Muscle layer of colon (tissue), 2 donors: Measurements from ENCODE around the gene FBLN5.
"Not testable (repeated sequence)": the region's sequence is repeated elsewhere in the genome, so short reads cannot be mapped to it uniquely, and the experiment has no call there.

Experiments used
- H3K27ac ChIP-seq: one replicate; pipeline ENCODE4 v1.7.0; 2013; ENCODE audit warnings: low read depth, mild to moderate bottlenecking, low read length, moderate library complexity
- H3K27me3 ChIP-seq, 2 donors: one replicate each; pipeline ENCODE4 v1.7.0; 2013; ENCODE audit warnings: low read length in 2 of 2, mild to moderate bottlenecking in 2 of 2; ENCODE audit not compliant: insufficient read depth in 2 of 2, control insufficient read depth in 1 of 2
- H3K36me3 ChIP-seq: one replicate; pipeline ENCODE4 v1.7.0; 2013; ENCODE audit warnings: mild to moderate bottlenecking, low read length; ENCODE audit not compliant: insufficient read depth
- H3K4me1 ChIP-seq: one replicate; pipeline ENCODE4 v1.7.0; 2013; ENCODE audit warnings: mild to moderate bottlenecking, low read length; ENCODE audit not compliant: insufficient read depth
- H3K4me3 ChIP-seq, 2 donors: one replicate each; pipeline ENCODE4 v1.7.0; 2013; ENCODE audit warnings: low read length in 2 of 2, low read depth in 1 of 2, mild to moderate bottlenecking in 1 of 2, moderate library complexity in 1 of 2
- H3K9ac ChIP-seq: one replicate; pipeline ENCODE4 v1.7.0; 2013; ENCODE audit warnings: low read length
- H3K9me3 ChIP-seq: one replicate; pipeline ENCODE4 v1.7.0; 2013; ENCODE audit warnings: mild to moderate bottlenecking, low read length
- donor health status: abdominal sarcoma.
- donor health status: Adenocarcinoma of cecum.

The FBLN5 gene

DNA sequence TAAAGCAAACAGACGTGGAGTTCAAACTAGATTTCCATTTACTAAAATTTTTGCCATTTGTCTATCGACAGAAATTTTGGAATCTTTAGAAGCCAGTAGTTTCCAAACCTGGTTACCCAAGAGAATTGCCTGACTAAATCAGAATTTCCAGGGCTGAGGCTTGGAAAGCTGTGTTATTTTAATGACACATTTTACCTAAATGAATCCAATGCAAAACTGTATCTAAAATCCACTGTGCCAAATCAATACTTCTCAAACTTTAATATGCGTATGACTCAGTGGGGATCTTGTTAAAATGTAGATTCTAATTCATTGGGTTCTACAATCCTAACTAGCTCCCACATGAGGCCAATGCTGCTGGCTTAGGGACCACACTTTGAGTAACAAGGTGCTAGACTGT, 45.2 kb downstream of the FBLN5 start:
- no peak overlapping the region for H3K9ac ChIP-seq
- H3K36me3 ChIP-seq = no peaks in the 10 kb centered on the region
- H3K4me3 ChIP-seq = no peak overlapping the region
- no peaks in the 10 kb centered on the region for H3K9me3 ChIP-seq
- peaks cover 38% of the 10 kb centered on the region for H3K4me1 ChIP-seq
- H3K27me3 ChIP-seq = no peaks in the 10 kb centered on the region
- no peak overlapping the region for H3K27ac ChIP-seq

DNA sequence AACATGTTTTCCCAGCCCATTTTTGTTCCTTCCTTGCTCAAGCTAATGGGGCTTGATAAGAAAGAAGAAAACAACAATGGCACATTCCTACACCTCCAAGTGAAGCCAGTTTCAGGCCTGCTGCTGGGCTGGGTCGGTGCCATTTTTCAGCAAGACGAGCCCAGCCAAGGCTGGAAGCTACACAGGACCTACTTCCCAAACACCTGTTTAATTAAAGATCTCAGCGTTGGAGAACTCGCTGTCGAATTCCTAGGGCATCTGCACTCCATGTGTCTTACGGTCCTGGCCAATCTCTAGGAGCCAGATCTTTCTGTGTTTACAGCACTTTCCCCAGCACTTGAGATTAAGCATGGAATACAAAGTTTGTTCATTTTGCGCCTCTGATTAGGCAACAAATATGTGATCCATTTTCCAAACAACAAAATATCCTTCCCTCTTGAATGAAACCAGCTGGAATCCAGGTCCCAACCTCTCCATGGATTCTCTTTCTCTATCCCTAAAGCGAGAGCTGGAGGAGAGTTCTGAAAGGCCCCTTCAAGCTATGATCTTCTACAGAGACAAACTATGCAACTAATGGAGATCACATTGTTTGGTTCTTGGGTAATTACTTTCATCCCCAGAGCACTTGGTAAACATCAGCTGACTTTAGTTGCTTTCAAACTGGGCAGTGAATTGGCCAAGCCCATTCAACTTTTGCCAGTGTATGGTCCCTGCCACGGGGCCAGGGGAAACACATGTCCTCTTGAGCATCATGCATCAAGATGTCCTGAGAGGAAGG, 45.9 kb downstream of the FBLN5 start:
- H3K4me3 ChIP-seq = no peak overlapping the region
- no peaks in the 10 kb centered on the region for H3K27me3 ChIP-seq
- H3K9ac ChIP-seq = no peak overlapping the region
- peaks cover 45% of the 10 kb centered on the region for H3K4me1 ChIP-seq
- peak overlapping the region; percentile 19 for H3K27ac ChIP-seq
- H3K9me3 ChIP-seq = no peaks in the 10 kb centered on the region
- H3K36me3 ChIP-seq = no peaks in the 10 kb centered on the region

DNA sequence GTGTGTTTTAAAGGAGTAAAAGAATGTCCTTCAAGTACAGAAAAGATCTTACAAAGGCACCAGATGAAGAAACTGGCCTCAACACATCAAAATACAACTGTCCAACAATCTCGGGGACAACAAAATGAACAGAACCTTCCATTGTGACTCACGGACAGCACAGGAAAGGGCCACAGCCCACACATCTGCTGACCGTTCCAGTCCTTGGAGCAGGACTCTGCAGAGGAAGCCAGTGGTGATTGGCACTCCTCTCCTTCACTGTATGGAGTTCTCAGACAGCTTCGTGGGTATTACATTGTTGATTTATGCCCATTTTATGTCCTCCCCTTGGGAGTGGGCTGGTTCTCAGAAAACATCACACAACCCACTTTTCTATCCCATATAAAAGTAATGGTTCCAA, 47.7 kb downstream of the FBLN5 start:
- Histone ChIP-seq H3K27ac (no peak overlapping the region), H3K27me3 (no peaks in the 10 kb centered on the region), H3K4me1 (peaks cover 51% of the 10 kb centered on the region), H3K9ac (no peak overlapping the region), H3K9me3 (no peaks in the 10 kb centered on the region), H3K36me3 (no peaks in the 10 kb centered on the region), H3K4me3 (no peak overlapping the region)

GRCh38 chr14:91899213-91899612, 48.3 kb downstream of the FBLN5 start:
- no peak overlapping the region for H3K27ac ChIP-seq
- H3K4me1 ChIP-seq = peaks cover 51% of the 10 kb centered on the region

DNA sequence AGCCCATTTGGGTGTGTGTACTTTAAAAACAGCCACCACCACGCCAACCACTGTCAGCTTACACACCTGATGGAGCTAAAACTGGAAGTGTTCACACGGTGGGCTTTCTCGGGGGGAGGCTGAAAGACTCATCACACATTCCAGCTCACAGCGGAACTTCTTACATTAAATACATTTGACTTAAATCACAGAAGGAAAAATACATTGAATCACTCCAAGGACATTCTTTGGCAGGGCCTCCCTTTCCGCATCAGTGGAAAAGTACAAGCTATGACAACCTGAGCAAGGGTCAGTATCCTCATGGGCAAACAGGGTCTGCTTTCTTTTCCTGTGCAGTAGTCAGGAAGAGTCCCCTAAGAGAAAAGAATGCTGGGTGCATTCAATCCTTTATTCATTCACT, 49.1 kb downstream of the FBLN5 start:
- no peak overlapping the region for H3K27ac ChIP-seq
- H3K36me3 ChIP-seq = no peaks in the 10 kb centered on the region
- H3K9me3 ChIP-seq = no peaks in the 10 kb centered on the region
- H3K27me3 ChIP-seq = no peaks in the 10 kb centered on the region
- H3K4me1 ChIP-seq = peaks cover 51% of the 10 kb centered on the region
- no peak overlapping the region for H3K9ac ChIP-seq
- H3K4me3 ChIP-seq = no peak overlapping the region

More at GRCh38 chr14:91899213-91899612, 48.3 kb downstream of the FBLN5 start:
- Histone ChIP-seq H3K9me3 (no peaks in the 10 kb centered on the region), H3K4me3 (no peak overlapping the region), H3K9ac (no peak overlapping the region), H3K27me3 (no peaks in the 10 kb centered on the region), H3K36me3 (no peaks in the 10 kb centered on the region)

GRCh38 chr14:91897716-91898115, 49.8 kb downstream of the FBLN5 start:
- H3K36me3 ChIP-seq, H3K9me3 ChIP-seq, H3K27ac ChIP-seq, H3K4me3 ChIP-seq, H3K9ac ChIP-seq, H3K27me3 ChIP-seq: not testable (repeated sequence)
- peaks cover 51% of the 10 kb centered on the region for H3K4me1 ChIP-seq

DNA sequence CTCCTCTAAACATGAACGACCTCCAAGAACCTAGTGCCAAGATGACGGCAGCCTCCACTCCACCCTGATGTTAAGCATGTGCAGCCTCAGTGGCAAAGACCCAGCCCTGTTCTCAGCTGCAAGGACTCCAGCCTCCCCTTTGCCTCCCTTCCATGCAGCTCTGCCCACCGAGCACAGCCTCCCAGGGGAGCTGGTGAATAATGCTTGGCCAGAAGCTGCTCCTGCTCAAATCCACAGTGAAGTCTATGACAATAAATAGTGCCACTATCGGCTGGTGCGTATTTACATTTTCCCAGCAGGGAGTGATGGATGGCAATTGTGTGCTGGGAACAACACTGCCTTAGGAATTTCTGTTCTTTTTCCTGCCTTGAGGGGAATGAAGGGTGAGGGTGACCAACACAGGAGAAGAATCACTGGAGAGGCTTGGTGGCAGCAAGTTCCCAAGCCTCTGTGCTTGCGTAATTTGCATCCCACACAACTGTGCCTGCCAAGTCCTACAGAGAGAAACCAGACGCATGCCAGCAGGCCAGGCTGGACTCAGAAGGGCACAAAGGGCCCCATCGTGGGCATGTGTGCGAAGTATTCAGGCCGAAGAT, 50.3 kb downstream of the FBLN5 start:
- Histone ChIP-seq H3K4me1 (peaks cover 51% of the 10 kb centered on the region), H3K27ac (no peak overlapping the region), H3K27me3 (no peaks in the 10 kb centered on the region), H3K4me3 (peak overlapping the region in 1 of 2 donors; percentile 29), H3K36me3 (peaks cover 5% of the 10 kb centered on the region), H3K9ac (no peak overlapping the region), H3K9me3 (no peaks in the 10 kb centered on the region)

DNA sequence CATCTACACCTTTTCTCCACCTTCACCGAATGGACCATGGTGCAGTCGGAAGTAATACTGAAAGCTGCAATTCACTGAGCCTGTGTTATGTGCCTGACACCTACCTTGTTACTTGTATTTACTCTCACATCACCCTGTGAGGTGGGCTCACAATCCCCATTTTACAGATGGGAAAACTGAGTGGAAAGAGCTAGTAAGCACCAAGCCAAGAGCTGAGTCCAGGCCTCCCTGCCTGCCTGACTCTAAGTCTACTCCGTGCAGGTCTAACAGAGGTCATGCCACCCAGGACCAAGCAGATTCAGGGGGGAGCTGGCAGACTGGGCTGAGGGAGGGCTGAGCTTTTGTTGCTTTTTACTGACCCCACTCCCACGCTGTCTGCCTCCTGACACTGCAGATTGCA, 51.1 kb downstream of the FBLN5 start:
- Histone ChIP-seq H3K36me3 (peaks cover 5% of the 10 kb centered on the region), H3K27me3 (no peaks in the 10 kb centered on the region), H3K9me3 (no peaks in the 10 kb centered on the region), H3K9ac (no peak overlapping the region), H3K4me1 (peaks cover 51% of the 10 kb centered on the region), H3K4me3 (no peak overlapping the region), H3K27ac (no peak overlapping the region)

GRCh38 chr14:91893669-91894068, 53.8 kb downstream of the FBLN5 start:
- H3K9ac ChIP-seq = no peak overlapping the region
- H3K9me3 ChIP-seq = no peaks in the 10 kb centered on the region
- peaks cover 11% of the 10 kb centered on the region for H3K36me3 ChIP-seq
- no peak overlapping the region for H3K4me3 ChIP-seq
- H3K27me3 ChIP-seq = no peaks in the 10 kb centered on the region
- H3K27ac ChIP-seq = peak overlapping the region; percentile 8
- H3K4me1 ChIP-seq = peaks cover 62% of the 10 kb centered on the region

DNA sequence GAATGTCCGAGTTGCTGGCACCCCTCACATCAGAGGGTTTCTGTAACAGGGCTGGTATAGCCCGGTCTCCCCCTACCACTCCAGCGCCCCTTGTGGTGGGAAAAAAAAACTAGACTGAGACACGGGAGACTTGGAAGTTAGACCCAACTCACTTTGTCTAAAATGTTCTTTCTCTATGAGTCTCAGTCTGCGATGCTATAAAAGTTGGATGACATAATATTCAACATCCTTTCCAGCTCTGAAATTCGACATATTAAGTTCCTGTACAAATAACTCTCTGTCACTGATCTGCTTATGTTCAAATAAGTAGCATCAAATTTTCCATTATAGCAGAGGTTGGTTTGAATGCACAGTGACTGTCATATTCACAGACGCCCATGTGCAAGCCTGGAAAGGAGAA, 54.5 kb downstream of the FBLN5 start:
- peaks cover 11% of the 10 kb centered on the region for H3K36me3 ChIP-seq
- peaks cover 58% of the 10 kb centered on the region for H3K4me1 ChIP-seq
- H3K27ac ChIP-seq = no peak overlapping the region

GRCh38 chr14:91891721-91892220, 55.7 kb downstream of the FBLN5 start:
- Histone ChIP-seq H3K4me3 (no peak overlapping the region), H3K9me3 (no peaks in the 10 kb centered on the region), H3K4me1 (peaks cover 48% of the 10 kb centered on the region), H3K27me3 (no peaks in the 10 kb centered on the region), H3K36me3 (peaks cover 18% of the 10 kb centered on the region), H3K9ac (no peak overlapping the region), H3K27ac (no peak overlapping the region)

More for the DNA sequence above, 54.5 kb downstream of the FBLN5 start:
- H3K27me3 ChIP-seq = no peaks in the 10 kb centered on the region
- no peak overlapping the region for H3K9ac ChIP-seq
- no peaks in the 10 kb centered on the region for H3K9me3 ChIP-seq
- H3K4me3 ChIP-seq = no peak overlapping the region
